GM21529 (cell line): Measurements from ENCODE around the gene KCNK18.
"Not testable (repeated sequence)": the region's sequence is repeated elsewhere in the genome, so short reads cannot be mapped to it uniquely, and the experiment has no call there.

Experiments used
- ATAC-seq: cut with Tn5 transposase; IDR thresholded peaks from one replicate; pipeline ENCODE4 v1.9.1; 2021; ENCODE audit not compliant: unreplicated experiment

The KCNK18 gene

GRCh38 chr10:117170244-117170643, 27.0 kb upstream of the KCNK18 start:
- ATAC-seq, result no peak

- ATAC-seq, result peak; percentile 88
Observed at GRCh38 chr10:117174439-117175214, 22.7 kb upstream of the KCNK18 start.

GRCh38 chr10:117175215-117175900, 21.9 kb upstream of the KCNK18 start:
- ATAC-seq, result peak; percentile 41

GRCh38 chr10:117175901-117176534, 21.3 kb upstream of the KCNK18 start:
- ATAC-seq, result peak; percentile 53

GRCh38 chr10:117178190-117178589, 19.1 kb upstream of the KCNK18 start:
- no peak for ATAC-seq

- no peak for ATAC-seq
Observed at GRCh38 chr10:117184296-117184695, 13.0 kb upstream of the KCNK18 start.

GRCh38 chr10:117184821-117185220, 12.5 kb upstream of the KCNK18 start:
- ATAC-seq, result no peak

- not testable (repeated sequence) for ATAC-seq
Observed at GRCh38 chr10:117185817-117186216, 11.5 kb upstream of the KCNK18 start.

- no peak for ATAC-seq
Observed at GRCh38 chr10:117186832-117187615, 10.3 kb upstream of the KCNK18 start.

GRCh38 chr10:117188371-117188770, 8.9 kb upstream of the KCNK18 start:
- no peak for ATAC-seq

- ATAC-seq, result no peak
Observed at GRCh38 chr10:117189557-117189956, 7.7 kb upstream of the KCNK18 start.

- no peak for ATAC-seq
Observed at GRCh38 chr10:117198088-117198487, 799 bp downstream of the KCNK18 start.

- ATAC-seq, result no peak
Observed at GRCh38 chr10:117201826-117202225, 4.5 kb downstream of the KCNK18 start.

- no peak for ATAC-seq
Observed at GRCh38 chr10:117204316-117204715, 7.0 kb downstream of the KCNK18 start.

GRCh38 chr10:117212176-117212575, 14.9 kb downstream of the KCNK18 start:
- no peak for ATAC-seq

- no peak for ATAC-seq
Observed at GRCh38 chr10:117214401-117214800, 17.1 kb downstream of the KCNK18 start.

- no peak for ATAC-seq
Observed at GRCh38 chr10:117215079-117215478, 17.8 kb downstream of the KCNK18 start.

- ATAC-seq, result no peak
Observed at GRCh38 chr10:117216028-117216427, 18.7 kb downstream of the KCNK18 start.

GRCh38 chr10:117216611-117217195, 19.4 kb downstream of the KCNK18 start:
- ATAC-seq, result peak; percentile 79

- peak; percentile 45 for ATAC-seq
Observed at GRCh38 chr10:117217196-117217761, 20.0 kb downstream of the KCNK18 start.
